ENCODE measurements around the gene GMPPA. TPM values are rescaled to one million over a fixed set of nuclear protein-coding genes. Genes with fewer than 3 reads are reported as not detected.
A peak's percentile ranks its signal among the peaks of the same experiment; 100 is the strongest.

The GMPPA gene
- total RNA-seq, 1 donor = 66.3 TPM

DNA sequence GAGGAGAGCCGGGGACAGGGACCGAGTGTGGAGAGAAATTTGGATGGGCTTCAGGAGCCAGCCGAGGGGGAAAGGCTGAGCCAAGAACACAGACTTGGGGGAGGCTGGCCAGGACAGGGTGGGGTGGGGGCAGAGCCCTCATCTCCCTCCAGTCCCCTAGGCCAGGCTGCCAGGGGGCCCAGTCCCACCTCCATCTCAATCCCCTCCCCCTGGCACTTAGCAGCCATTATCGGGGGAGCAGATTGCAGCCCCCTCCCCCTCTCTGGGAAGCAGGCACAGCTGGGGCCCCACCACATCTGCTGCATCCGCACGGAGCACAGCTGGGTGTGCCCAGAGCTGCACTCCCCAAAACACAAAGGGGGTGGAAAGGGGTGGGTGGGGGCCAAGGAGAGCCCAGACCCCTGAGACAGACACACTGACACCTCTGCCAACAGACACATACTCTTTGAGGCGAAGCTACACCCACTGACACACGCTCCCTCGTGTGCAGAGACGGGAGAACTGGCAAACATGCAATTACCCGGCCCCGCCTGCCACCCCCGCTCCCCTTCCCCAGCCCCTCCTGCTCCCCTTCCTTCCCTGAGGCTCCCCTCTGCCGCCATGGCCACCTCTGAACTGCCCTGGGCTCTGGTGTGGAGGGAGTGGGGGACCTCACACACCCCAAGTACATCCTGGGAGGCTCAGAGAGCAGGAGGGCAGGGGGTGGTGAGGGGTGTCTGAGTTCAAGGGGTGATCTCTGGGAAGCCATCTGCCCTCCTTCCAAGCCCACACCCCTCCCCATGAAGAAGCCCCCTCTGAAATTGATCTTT is 10.5 kb downstream of the GMPPA start:
- TF ChIP-seq, protein P1, sequence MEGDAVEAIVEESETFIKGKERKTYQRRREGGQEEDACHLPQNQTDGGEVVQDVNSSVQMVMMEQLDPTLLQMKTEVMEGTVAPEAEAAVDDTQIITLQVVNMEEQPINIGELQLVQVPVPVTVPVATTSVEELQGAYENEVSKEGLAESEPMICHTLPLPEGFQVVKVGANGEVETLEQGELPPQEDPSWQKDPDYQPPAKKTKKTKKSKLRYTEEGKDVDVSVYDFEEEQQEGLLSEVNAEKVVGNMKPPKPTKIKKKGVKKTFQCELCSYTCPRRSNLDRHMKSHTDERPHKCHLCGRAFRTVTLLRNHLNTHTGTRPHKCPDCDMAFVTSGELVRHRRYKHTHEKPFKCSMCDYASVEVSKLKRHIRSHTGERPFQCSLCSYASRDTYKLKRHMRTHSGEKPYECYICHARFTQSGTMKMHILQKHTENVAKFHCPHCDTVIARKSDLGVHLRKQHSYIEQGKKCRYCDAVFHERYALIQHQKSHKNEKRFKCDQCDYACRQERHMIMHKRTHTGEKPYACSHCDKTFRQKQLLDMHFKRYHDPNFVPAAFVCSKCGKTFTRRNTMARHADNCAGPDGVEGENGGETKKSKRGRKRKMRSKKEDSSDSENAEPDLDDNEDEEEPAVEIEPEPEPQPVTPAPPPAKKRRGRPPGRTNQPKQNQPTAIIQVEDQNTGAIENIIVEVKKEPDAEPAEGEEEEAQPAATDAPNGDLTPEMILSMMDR (IDR thresholded peaks at IDR 0.05; ENCODE audit: insufficient read depth, low read length) = no peak
- DNase-seq (ENCODE audit: low read depth) = no peak
- no peak overlapping the region for H3K4me3 ChIP-seq (ENCODE audit: low read depth, low read length)

DNA sequence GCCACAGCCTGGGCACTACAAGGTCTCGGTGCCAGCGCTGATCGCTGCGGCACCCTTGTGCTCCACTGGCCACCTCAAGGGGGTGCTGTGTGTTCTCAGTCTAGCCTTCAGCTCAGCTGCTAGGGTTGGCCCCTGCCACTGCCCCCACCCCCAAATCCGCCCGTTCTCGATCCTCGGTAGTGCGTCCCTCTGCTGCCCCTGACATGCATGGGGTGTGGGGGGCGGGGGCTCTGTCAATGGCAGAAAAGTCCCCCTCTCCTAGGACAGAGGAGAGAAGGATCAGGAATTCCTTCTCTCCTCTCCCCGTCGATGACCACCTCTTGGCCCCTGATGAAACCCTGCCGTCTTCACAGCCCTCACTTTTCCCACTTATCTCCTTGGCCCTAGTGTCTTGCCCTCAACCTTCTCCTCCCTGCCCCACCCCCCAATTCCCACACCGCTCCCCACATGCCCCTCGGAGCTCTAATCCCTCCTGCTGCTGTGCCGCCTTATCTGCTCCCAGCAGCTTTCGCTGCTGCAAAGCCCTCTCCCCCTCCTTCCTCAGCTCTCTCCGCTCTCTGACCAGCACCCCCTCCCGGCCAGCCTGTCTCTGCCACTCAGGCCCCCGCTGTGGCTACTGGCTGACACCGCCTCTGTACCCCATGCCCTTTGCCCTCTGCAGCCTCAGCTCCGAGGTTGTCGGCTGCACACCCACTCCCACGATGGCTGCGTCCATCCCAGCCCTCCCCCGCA is 11.3 kb downstream of the GMPPA start:
- H3K4me3 ChIP-seq (ENCODE audit: low read depth, low read length) = peak overlapping the region; percentile 33
- peak; percentile 52 for DNase-seq (ENCODE audit: low read depth)
- TF ChIP-seq, protein P1 (IDR thresholded peaks at IDR 0.05; ENCODE audit: insufficient read depth, low read length) = peak; percentile 89

DNA sequence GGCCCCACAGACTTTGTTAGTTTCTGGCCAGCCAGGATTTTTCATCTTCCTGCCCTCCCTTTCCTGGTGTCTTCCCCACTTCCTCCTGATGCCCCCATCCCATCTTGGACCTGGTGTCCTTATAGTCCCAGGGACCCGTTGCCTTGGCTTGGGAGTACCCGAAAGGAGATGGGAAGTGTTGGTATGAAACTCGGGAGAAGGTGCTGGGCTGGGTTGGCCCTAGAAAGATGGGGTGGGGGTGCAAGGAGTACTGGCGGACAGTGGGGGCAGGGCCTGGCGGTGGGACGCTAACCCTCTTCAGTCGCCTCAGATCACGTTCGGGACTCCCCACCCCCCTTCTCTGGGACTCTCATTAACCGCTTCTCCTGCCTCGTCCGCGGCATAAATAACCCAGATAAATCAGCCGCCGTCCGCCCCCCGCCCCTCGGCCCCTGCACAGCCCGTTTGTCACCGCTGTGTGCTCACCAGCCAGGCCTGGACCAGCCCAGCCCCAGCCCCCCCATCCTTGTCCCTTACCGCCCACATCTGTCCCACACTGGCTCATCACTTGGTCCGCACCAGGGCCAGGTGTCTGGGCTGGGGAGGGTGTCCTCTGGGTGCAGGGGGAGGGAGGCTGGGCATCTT is 11.9 kb downstream of the GMPPA start:
- TF ChIP-seq, protein P1 (IDR thresholded peaks at IDR 0.05; ENCODE audit: insufficient read depth, low read length) = no peak
- no peak for DNase-seq (ENCODE audit: low read depth)
- H3K4me3 ChIP-seq (ENCODE audit: low read depth, low read length) = no peak overlapping the region

DNA sequence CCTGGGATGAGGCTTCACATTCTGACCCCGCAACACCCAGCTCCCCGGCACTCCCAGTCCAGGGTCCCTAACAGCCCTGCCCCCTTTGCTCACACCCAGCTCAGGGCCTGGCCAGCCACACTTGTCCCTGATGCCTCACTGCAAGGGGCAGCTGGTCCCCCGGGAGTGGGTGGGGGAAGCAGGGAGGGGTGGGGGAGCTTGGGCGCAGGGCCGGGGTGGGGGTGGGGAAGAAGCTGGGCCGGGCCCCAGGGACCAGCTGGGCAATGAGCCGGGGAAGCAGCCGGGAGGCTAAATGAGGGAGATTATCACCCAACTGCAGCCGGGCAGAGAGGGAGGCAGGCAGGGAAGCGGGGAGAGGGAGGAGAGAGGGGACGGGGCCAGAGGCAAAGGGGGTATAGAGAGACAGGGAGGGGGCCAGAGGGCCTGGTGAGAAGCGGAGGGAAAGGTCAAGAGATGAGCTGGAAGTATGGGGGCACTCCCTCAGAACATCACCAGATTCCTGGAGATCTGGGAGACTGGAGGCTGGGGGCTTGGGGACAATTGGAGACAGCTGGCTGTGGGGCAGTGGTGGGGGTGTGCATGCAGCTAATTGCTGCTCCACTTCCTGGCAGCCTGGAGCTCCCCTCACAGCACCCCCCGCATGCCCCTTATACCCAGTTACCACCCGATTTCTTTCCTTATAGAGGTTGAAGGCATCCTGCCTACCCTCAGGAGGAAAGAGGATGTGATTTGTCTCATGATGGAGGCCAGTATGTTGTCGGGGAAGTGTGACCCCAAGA is 13.0 kb downstream of the GMPPA start:
- DNase-seq (ENCODE audit: low read depth) = no peak
- TF ChIP-seq, protein P1 (IDR thresholded peaks at IDR 0.05; ENCODE audit: insufficient read depth, low read length) = no peak
- H3K4me3 ChIP-seq (ENCODE audit: low read depth, low read length) = no peak overlapping the region

DNA sequence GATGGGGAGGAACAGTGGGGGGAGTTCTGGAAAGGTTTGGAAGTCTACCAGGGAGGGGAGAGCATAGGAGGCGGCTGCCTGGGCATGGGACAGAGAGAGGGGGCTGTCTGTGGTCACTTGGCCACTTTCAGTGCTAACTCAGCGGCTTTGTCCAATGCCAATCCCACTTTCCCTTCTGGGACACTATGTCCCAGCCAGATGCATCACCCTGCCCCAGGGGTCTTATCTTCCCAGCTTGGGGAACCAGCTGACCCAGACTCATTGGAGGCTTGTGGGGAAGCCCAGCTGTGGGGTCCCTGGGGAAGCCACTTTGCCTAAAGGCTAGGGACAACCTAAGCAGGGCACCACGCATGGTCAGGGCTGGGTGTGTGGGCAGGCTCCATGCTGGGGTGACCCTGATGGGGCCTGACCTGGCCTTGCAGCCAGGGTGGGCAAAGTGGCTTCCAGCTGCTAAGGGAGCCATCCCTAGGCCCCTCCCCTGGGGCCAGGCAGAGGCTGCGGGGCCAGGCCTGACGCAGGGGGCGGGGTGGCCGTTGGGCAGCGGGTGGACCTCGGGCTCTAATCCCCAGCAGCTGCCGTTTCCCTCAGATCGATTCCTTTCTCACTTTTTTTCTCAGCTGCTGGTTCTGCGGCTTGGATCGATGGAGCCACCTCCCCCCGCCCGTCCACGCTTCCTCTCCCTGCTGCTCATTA is 14.0 kb downstream of the GMPPA start:
- TF ChIP-seq, protein P1 (IDR thresholded peaks at IDR 0.05; ENCODE audit: insufficient read depth, low read length) = no peak
- DNase-seq (ENCODE audit: low read depth) = no peak

DNA sequence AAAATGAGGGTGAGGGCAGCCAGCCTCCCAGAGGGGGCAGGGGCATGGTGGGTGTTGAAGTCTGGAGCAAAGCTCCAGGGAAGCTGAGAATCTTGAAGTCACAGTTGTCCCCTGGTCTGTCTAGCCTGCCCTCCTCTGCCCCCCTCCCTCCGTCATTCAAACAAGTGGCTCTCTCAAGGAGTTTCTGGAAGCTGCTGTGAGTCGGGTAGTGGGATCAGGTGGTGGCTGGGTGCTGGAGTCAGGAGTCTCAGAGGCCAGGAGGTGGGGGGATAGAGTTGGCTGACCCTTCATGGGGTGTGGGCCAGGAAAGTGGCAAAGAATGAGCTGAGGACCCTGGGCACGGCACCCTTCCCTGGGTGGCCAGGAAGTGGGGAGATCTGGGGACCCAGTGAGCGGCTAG is 15.1 kb downstream of the GMPPA start:
- no peak for DNase-seq (ENCODE audit: low read depth)
- TF ChIP-seq, protein P1 (IDR thresholded peaks at IDR 0.05; ENCODE audit: insufficient read depth, low read length) = no peak
- H3K4me3 ChIP-seq (ENCODE audit: low read depth, low read length) = no peak overlapping the region

More for the DNA sequence above, 14.0 kb downstream of the GMPPA start:
- no peak overlapping the region for H3K4me3 ChIP-seq (ENCODE audit: low read depth, low read length)
